Psoas muscle (tissue), 8 donors: ENCODE measurements around the gene ANP32E. TPM values are rescaled to one million over a fixed set of nuclear protein-coding genes. Genes with fewer than 3 reads are reported as not detected.
"Not testable (repeated sequence)": the region's sequence is repeated elsewhere in the genome, so short reads cannot be mapped to it uniquely, and the experiment has no call there.

Experiments
- ATAC-seq, 4 donors: fragments of 200-7000 bp; cut with Tn5 transposase; one replicate each; pipeline ENCODE4 v1.9.1; 2020; ENCODE audit warnings: moderate library complexity in 3 of 4, mild to moderate bottlenecking in 2 of 4
- DNase-seq, 2 donors: peaks; one replicate each; pipeline ENCODE4 v3.0.0-alpha.2; 2020
- H3K27ac ChIP-seq: fragments of 200-600 bp; one replicate; pipeline ENCODE4 v1.8.0; 2022
- H3K27me3 ChIP-seq, 3 donors: fragments of 200-600 bp in 1 of 3; one replicate each; pipeline versions ENCODE4 v1.6.1 to v1.8.0; 2013 to 2022; ENCODE audit warnings: low read length in 2 of 3, mild to moderate bottlenecking in 2 of 3, moderate library complexity in 1 of 3; ENCODE audit not compliant: insufficient read depth in 3 of 3
- H3K36me3 ChIP-seq, 2 donors: fragments of 200-600 bp in 1 of 2; one replicate each; pipeline versions ENCODE4 v1.6.1 to v1.8.0; 2013 to 2022; ENCODE audit warnings: low read depth in 1 of 2, mild to moderate bottlenecking in 1 of 2, moderate library complexity in 1 of 2; ENCODE audit not compliant: insufficient read depth in 1 of 2
- H3K4me1 ChIP-seq: fragments of 200-600 bp; one replicate; pipeline ENCODE4 v1.8.0; 2022
- H3K4me3 ChIP-seq: fragments of 200-600 bp; one replicate; pipeline ENCODE4 v1.8.0; 2022; ENCODE audit warnings: mild to moderate bottlenecking
- H3K9me3 ChIP-seq: fragments of 200-600 bp; one replicate; pipeline ENCODE4 v1.8.0; 2022
- WGBS, 3 donors: extraction: QIAGEN DNeasy Blood & Tissue Kit; methylation state at CpG; one replicate each; pipeline versions ENCODE4 v1.1.6 to v1.1.7; 2013; 5-methylcytosine and 5-hydroxymethylcytosine counted together
- intact Hi-C, 2 donors: fragments of 100-400 bp; cut with DNase I; formaldehyde crosslinking; loops; one replicate each; pipeline versions ENCODE4 v1.11.0 to v1.14.2; 2022
- polyA plus RNA-seq, 3 donors: library from polyadenylated mRNA; stranded (reverse); fragments of 200-250 nt; gene quantifications; one replicate each; pipeline ENCODE4 v1.2.3, GENCODE V29; 2013
- total RNA-seq, 4 donors: library from RNA; stranded (reverse); fragmentation: NEBNext Ultra II Directional in 2 of 4; extraction: Animal tissue kit (Norgen Biotek cat#: 25700) in 2 of 4; gene quantifications; one replicate each; pipeline versions ENCODE4 v1.2.1 to v1.2.4, GENCODE V29; 2021 to 2023
- TF ChIP-seq, protein P1 (sequence below): fragments of 200-600 bp; IDR thresholded peaks from one replicate; pipeline ENCODE4 v1.8.0; 2022; ENCODE audit warnings: antibody characterized with exemption
- donor health status: healthy with polysubstance abuse.
- donor health status: DM: no; HTN: no; CAD: no; lungs with moderate emphysema.
- donor health status: Bipolar disorder and iron deficiency.
- donor health status: healthy.
- donor health status: DM: yes; HTN: yes; CAD: no.
- donor health status: DM: no; HTN: no; CAD: no.
- donor health status: DM: no; HTN: no; CAD: no.
- donor health status: DM: yes; HTN: yes; CAD: no.

Gene ANP32E
- total and polyA plus RNA-seq, 7 donors, result 14.4 to 93.0 (median 27.4) TPM

DNA sequence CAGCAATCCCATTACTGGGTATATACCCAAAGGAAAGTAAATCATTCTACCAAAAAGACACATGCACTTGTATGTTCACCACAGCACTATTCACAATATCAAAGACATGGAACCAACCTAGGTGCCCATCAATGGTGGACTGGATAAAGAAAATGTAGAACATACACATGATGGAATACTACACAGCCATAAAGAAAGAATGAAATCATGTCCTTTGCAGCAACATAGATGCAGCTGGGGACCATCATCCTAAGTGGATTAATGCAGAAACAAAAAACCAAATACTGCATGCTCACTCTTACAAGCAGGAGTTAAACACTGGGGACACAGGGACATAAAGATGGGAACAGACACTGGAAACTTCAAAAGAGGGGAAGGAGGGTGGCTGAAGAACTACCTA, 8.7 kb downstream of the ANP32E start:
- Histone ChIP-seq H3K36me3 (peaks cover 6 to 92% of the 10 kb centered on the region in 2 donors), H3K4me3 (no peak overlapping the region), H3K4me1 (no peaks in the 10 kb centered on the region), H3K27me3 (no peaks in the 10 kb centered on the region), H3K9me3 (no peaks in the 10 kb centered on the region), H3K27ac (no peak overlapping the region)
- intact Hi-C loops, result no loop called here
- ATAC-seq (no peak), DNase-seq (no peak)
- TF ChIP-seq, protein P1, sequence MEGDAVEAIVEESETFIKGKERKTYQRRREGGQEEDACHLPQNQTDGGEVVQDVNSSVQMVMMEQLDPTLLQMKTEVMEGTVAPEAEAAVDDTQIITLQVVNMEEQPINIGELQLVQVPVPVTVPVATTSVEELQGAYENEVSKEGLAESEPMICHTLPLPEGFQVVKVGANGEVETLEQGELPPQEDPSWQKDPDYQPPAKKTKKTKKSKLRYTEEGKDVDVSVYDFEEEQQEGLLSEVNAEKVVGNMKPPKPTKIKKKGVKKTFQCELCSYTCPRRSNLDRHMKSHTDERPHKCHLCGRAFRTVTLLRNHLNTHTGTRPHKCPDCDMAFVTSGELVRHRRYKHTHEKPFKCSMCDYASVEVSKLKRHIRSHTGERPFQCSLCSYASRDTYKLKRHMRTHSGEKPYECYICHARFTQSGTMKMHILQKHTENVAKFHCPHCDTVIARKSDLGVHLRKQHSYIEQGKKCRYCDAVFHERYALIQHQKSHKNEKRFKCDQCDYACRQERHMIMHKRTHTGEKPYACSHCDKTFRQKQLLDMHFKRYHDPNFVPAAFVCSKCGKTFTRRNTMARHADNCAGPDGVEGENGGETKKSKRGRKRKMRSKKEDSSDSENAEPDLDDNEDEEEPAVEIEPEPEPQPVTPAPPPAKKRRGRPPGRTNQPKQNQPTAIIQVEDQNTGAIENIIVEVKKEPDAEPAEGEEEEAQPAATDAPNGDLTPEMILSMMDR, result no peak

DNA sequence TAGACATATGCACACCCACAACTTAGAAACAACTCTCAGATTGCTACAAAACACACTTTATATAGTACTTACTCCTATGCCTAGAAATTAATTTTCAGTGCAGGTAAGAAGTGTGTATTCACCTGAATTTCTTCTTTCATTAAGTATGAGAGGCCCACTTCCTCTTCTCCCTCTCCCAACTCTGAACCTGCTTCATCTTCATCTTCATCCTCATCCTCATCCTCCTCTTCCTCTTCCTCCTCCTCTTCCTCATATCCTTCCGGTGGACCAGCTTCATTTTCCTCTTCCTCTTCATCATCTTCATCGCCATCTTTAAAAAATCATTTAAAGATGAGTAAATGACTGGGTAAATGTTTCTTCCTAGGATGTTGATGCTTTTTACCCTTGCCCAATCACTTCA, 9.4 kb downstream of the ANP32E start:
- Histone ChIP-seq H3K27me3 (no peaks in the 10 kb centered on the region), H3K27ac (no peak overlapping the region), H3K36me3 (peaks cover 6 to 97% of the 10 kb centered on the region in 2 donors), H3K4me1 (no peaks in the 10 kb centered on the region), H3K4me3 (no peak overlapping the region), H3K9me3 (no peaks in the 10 kb centered on the region)
- intact Hi-C loops, result no loop called here
- TF ChIP-seq, protein P1, result no peak
- 86 to 94% (median 93%) methylated on average over 2 of the region's 2 CpGs for WGBS, 3 donors
- DNase-seq, result no peak
- ATAC-seq, result no peak

DNA sequence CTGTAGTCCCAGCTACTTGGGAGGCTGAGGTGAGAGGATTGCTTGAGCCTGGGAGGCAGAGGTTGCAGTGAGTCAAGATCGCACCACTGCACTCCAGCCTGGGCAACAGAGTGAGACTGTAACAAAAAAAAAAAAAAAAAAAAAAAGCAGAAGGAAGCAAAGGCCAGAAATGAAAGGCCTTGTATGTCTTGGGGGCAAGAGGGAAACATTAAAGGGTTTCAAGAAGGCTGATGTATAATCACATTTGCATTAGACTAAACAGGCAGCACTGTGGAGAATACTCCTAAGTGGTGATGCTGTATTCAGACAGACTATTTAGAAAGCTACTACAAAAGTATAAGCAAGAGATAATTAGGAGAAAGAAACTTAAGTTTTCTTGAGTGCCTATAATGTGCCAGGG, 10.4 kb downstream of the ANP32E start:
- TF ChIP-seq, protein P1, result no peak
- no peak for DNase-seq
- no peaks in the 10 kb centered on the region for H3K27me3 ChIP-seq
- H3K36me3 ChIP-seq, result peaks cover 6 to 90% of the 10 kb centered on the region in 2 donors
- no peak overlapping the region for H3K27ac ChIP-seq
- 97 to 100% (median 100%) methylated on average over 1 of the region's 1 CpG for WGBS, 3 donors
- intact Hi-C loops, result no loop called here
- no peaks in the 10 kb centered on the region for H3K9me3 ChIP-seq
- no peaks in the 10 kb centered on the region for H3K4me1 ChIP-seq
- ATAC-seq, result no peak
- H3K4me3 ChIP-seq, result no peak overlapping the region

DNA sequence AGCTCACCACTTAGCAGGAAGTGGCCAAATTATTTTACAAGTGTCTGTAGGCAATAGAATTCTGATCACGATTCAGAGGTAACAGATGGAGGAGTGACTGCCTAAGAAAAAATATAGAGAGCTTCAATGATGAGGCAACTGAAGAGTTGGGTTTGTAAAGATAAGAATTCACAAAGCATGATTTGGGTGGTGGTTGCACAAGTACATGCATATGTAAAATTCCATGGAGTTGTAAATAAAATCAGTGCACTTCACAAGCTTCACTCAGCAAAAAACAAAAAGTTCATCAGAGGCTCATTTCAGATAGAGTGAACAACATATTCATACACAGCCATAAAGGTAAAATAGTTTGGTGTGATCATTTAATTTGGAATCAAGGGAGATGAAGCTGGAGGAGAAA, 10.9 kb downstream of the ANP32E start:
- no peaks in the 10 kb centered on the region for H3K27me3 ChIP-seq
- no peaks in the 10 kb centered on the region for H3K4me1 ChIP-seq
- H3K4me3 ChIP-seq, result no peak overlapping the region
- ATAC-seq, result no peak
- peaks cover 6 to 90% of the 10 kb centered on the region in 2 donors for H3K36me3 ChIP-seq
- no peak overlapping the region for H3K27ac ChIP-seq
- WGBS, 3 donors, result 88 to 96% (median 96%) methylated on average over 1 of the region's 1 CpG
- no peaks in the 10 kb centered on the region for H3K9me3 ChIP-seq
- TF ChIP-seq, protein P1, result no peak
- intact Hi-C loops, result no loop called here
- no peak for DNase-seq

DNA sequence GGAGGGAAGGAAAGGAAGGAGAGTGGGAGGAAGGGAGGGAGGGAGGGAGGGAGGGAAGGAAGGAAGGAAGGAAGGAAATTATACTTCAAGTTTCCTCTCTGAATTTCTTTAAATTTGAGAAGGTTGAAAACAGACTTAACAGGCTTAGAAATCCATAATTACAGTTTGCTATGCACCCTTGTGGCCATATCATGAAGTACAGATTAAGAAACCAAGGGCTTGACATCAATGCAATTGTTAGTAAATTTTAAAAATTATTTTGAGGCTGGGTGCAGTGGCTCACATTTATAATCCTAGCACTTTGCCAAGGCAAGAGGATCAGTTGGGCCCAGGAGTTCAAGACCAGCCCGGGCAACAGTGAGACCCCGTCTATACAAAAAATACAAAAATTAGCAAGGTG, 14.4 kb downstream of the ANP32E start:
- Histone ChIP-seq H3K36me3 (peaks cover 4 to 72% of the 10 kb centered on the region in 2 donors), H3K4me1 (no peaks in the 10 kb centered on the region), H3K9me3 (no peaks in the 10 kb centered on the region), H3K27me3 (no peaks in the 10 kb centered on the region), H3K27ac (no peak overlapping the region), H3K4me3 (no peak overlapping the region)
- 91 to 96% (median 93%) methylated on average over 2 of the region's 2 CpGs for WGBS, 3 donors
- DNase-seq (no peak), ATAC-seq (peak in 1 of 4 donors; percentile 21)
- intact Hi-C loops, result no loop called here
- TF ChIP-seq, protein P1, result peak; percentile 36

DNA sequence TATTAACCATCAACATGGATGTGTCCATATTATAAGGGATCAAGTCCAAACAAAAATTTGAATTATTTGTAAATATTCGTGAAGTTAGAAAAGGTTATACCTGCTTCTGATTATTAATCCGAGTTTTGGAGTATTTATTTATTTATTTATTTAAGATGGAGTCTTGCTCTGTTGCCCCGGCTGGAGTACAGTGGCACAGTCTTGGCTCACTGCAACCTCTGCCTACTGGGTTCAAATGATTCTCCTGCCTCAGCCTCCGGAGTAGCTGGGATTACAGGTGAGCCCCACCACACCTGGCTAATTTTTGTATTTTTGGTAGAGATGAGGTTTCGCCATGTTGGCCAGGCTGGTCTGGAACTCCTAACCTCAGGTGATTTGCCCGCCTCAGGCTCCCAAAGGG, 20.1 kb downstream of the ANP32E start:
- H3K4me1 ChIP-seq, H3K9me3 ChIP-seq, H3K27me3 ChIP-seq, H3K4me3 ChIP-seq, H3K27ac ChIP-seq, ATAC-seq, DNase-seq, intact Hi-C loops: not testable (repeated sequence)
- WGBS, 3 donors, result 94 to 97% (median 97%) methylated on average over 6 of the region's 6 CpGs
- peaks cover 0 to 24% of the 10 kb centered on the region in 2 donors for H3K36me3 ChIP-seq

DNA sequence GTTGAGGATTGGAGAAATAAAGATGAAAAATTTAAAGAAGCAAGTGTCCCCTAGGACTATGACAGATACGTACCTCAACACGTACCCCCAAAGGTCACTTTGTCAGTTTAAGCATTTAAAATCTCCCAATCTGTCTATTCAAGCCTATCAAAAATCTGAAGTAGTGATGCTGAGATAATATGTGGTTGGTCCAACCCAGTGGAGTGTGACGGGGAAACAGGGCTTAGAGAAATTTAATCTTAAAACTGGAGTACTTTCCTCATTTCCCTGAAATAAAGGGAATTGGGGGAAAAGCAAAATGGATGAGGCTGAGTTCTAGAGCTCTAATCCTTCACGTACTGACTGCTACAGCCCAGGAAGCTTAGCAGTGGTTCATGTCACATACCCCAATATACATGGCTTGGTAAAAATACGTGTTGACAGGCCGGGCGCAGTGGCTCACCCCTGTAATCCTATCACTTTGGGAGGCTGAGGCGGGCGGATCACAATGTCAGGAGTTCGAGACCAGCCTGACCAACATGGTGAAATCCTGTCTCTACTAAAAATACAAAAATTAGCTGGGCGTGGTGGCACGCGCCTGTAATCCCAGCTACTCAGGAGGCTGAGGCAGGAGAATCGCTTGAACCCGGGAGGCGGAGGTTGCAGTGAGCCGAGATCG, 21.7 kb downstream of the ANP32E start:
- intact Hi-C loops, H3K9me3 ChIP-seq, DNase-seq, H3K36me3 ChIP-seq, H3K27me3 ChIP-seq, H3K4me1 ChIP-seq: not testable (repeated sequence)
- Histone ChIP-seq H3K27ac (peak overlapping the region; percentile 89), H3K4me3 (peak overlapping the region; percentile 71)
- 63 to 75% (median 72%) methylated on average over 12 to 18 of the region's 18 CpGs for WGBS, 3 donors
- ATAC-seq, result peak in 3 of 4 donors; percentile 20 to 31 (median 29)
